ENCODE results near the gene PPM1J. TPM values are rescaled to one million over a fixed set of nuclear protein-coding genes. Genes with fewer than 3 reads are reported as not detected.

The PPM1J gene
- total and polyA plus RNA-seq, 2 of the 13 experiments (the other 11 are each of a cell fraction or from before 2014, with no cell fraction given): 0.07 to 0.22 TPM

DNA sequence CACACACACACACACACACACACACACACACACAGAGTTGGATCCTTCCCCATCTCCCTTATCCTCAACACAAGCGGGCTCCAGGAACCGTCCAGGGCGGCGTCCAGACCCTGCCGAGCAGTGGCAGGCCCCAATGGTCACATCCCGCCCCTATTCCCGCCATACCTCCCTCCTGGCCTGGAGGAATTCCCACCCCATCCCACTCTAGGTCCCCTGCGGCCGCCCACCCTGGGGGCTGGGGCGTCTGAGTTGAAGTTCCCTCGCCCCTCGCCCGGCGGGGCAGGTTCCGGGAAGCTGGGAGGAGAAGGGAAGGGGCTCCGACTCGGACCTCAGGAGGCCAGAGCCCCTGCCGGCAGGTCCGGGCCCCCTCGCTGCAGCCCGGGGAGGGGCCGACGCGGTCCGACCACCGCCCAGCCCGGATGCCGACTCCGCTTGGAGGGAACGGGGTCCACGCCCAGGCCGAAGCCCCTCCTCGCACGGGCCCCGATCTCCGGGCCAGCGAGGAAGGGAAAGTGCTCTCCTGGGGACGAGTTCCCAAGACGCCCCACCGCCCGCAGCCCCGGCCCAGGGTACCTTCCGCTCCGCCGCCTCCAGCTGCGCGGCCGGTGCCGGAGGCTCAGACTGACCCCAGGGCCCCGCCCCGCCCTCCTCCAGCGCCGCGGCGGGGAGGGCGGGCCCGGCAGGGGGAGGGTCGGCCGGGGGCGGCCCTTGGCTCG lies 8.5 kb downstream of the PPM1J start, which contains the start of gene RHOC (continued):
- TF ChIP-seq, protein P1, sequence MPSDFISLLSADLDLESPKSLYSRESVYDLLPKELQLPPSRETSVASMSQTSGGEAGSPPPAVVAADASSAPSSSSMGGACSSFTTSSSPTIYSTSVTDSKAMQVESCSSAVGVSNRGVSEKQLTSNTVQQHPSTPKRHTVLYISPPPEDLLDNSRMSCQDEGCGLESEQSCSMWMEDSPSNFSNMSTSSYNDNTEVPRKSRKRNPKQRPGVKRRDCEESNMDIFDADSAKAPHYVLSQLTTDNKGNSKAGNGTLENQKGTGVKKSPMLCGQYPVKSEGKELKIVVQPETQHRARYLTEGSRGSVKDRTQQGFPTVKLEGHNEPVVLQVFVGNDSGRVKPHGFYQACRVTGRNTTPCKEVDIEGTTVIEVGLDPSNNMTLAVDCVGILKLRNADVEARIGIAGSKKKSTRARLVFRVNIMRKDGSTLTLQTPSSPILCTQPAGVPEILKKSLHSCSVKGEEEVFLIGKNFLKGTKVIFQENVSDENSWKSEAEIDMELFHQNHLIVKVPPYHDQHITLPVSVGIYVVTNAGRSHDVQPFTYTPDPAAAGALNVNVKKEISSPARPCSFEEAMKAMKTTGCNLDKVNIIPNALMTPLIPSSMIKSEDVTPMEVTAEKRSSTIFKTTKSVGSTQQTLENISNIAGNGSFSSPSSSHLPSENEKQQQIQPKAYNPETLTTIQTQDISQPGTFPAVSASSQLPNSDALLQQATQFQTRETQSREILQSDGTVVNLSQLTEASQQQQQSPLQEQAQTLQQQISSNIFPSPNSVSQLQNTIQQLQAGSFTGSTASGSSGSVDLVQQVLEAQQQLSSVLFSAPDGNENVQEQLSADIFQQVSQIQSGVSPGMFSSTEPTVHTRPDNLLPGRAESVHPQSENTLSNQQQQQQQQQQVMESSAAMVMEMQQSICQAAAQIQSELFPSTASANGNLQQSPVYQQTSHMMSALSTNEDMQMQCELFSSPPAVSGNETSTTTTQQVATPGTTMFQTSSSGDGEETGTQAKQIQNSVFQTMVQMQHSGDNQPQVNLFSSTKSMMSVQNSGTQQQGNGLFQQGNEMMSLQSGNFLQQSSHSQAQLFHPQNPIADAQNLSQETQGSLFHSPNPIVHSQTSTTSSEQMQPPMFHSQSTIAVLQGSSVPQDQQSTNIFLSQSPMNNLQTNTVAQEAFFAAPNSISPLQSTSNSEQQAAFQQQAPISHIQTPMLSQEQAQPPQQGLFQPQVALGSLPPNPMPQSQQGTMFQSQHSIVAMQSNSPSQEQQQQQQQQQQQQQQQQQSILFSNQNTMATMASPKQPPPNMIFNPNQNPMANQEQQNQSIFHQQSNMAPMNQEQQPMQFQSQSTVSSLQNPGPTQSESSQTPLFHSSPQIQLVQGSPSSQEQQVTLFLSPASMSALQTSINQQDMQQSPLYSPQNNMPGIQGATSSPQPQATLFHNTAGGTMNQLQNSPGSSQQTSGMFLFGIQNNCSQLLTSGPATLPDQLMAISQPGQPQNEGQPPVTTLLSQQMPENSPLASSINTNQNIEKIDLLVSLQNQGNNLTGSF (CRISPR knock-in tag; IDR thresholded peaks at IDR 0.05): no peak
- TF ChIP-seq GATA4 (IDR thresholded peaks at IDR 0.05; ENCODE audit: borderline replicate concordance, low read depth) (no peak), ZNF292 (CRISPR knock-in tag; IDR thresholded peaks at IDR 0.05; ENCODE audit: borderline replicate concordance, low read depth) (0 out of 2 replicates have a peak, but pooled peaks have one; percentile 12), RNF2 (conservative IDR thresholded peaks at IDR 0.05; ENCODE audit: low read depth) (no peak), FOXA3 (CRISPR knock-in tag; IDR thresholded peaks at IDR 0.05) (no peak), ELF3 (CRISPR knock-in tag; IDR thresholded peaks at IDR 0.05) (no peak), CBX1 (IDR thresholded peaks at IDR 0.05; ENCODE audit: low read depth) (no peak), MXI1 (IDR thresholded peaks at IDR 0.05; ENCODE audit: borderline replicate concordance, low read depth, low read length) (peak; percentile 19; the same call in 1 of the 3 replicates), ZSCAN29 (CRISPR knock-in tag; conservative IDR thresholded peaks at IDR 0.05) (no peak), EED (CRISPR knock-in tag; IDR thresholded peaks at IDR 0.05) (no peak), BORCS8-MEF2B (CRISPR knock-in tag; IDR thresholded peaks at IDR 0.05) (no peak), KLF9 (CRISPR knock-in tag; IDR thresholded peaks at IDR 0.05; ENCODE audit: low read depth) (no peak), FLYWCH1 (CRISPR knock-in tag; IDR thresholded peaks at IDR 0.05) (no peak), ZNF567 (CRISPR knock-in tag; IDR thresholded peaks at IDR 0.05; ENCODE audit: borderline replicate concordance) (no peak), NFIB (CRISPR knock-in tag; IDR thresholded peaks at IDR 0.05; ENCODE audit: borderline replicate concordance) (no peak), TBL1XR1 (IDR thresholded peaks at IDR 0.05; ENCODE audit: borderline replicate concordance, low read length, partially characterized antibody) (no peak), ZNF777 (CRISPR knock-in tag; IDR thresholded peaks at IDR 0.05) (no peak)
- TF ChIP-seq, protein P2, sequence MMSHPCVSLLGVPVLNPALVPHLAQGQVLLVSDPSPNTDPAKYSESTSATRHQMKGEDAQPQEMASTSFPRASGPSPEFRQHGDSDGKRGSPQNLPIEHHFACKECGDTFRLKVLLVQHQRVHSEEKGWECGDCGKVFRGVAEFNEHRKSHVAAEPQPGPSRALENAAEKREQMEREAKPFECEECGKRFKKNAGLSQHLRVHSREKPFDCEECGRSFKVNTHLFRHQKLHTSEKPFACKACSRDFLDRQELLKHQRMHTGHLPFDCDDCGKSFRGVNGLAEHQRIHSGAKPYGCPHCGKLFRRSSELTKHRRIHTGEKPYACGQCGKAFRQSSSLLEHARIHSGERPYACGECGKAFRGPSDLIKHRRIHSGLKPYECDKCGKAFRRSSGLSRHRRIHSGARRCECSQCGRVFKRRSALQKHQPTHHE (CRISPR knock-in tag; IDR thresholded peaks at IDR 0.05; ENCODE audit: borderline replicate concordance): no peak
- TF ChIP-seq, protein P3, sequence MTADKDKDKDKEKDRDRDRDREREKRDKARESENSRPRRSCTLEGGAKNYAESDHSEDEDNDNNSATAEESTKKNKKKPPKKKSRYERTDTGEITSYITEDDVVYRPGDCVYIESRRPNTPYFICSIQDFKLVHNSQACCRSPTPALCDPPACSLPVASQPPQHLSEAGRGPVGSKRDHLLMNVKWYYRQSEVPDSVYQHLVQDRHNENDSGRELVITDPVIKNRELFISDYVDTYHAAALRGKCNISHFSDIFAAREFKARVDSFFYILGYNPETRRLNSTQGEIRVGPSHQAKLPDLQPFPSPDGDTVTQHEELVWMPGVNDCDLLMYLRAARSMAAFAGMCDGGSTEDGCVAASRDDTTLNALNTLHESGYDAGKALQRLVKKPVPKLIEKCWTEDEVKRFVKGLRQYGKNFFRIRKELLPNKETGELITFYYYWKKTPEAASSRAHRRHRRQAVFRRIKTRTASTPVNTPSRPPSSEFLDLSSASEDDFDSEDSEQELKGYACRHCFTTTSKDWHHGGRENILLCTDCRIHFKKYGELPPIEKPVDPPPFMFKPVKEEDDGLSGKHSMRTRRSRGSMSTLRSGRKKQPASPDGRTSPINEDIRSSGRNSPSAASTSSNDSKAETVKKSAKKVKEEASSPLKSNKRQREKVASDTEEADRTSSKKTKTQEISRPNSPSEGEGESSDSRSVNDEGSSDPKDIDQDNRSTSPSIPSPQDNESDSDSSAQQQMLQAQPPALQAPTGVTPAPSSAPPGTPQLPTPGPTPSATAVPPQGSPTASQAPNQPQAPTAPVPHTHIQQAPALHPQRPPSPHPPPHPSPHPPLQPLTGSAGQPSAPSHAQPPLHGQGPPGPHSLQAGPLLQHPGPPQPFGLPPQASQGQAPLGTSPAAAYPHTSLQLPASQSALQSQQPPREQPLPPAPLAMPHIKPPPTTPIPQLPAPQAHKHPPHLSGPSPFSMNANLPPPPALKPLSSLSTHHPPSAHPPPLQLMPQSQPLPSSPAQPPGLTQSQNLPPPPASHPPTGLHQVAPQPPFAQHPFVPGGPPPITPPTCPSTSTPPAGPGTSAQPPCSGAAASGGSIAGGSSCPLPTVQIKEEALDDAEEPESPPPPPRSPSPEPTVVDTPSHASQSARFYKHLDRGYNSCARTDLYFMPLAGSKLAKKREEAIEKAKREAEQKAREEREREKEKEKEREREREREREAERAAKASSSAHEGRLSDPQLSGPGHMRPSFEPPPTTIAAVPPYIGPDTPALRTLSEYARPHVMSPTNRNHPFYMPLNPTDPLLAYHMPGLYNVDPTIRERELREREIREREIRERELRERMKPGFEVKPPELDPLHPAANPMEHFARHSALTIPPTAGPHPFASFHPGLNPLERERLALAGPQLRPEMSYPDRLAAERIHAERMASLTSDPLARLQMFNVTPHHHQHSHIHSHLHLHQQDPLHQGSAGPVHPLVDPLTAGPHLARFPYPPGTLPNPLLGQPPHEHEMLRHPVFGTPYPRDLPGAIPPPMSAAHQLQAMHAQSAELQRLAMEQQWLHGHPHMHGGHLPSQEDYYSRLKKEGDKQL (CRISPR knock-in tag; IDR thresholded peaks at IDR 0.05; ENCODE audit: low read depth): no peak

All from HepG2 (cell line).